ENCODE data around the gene PDE6A.

PDE6A gene

DNA sequence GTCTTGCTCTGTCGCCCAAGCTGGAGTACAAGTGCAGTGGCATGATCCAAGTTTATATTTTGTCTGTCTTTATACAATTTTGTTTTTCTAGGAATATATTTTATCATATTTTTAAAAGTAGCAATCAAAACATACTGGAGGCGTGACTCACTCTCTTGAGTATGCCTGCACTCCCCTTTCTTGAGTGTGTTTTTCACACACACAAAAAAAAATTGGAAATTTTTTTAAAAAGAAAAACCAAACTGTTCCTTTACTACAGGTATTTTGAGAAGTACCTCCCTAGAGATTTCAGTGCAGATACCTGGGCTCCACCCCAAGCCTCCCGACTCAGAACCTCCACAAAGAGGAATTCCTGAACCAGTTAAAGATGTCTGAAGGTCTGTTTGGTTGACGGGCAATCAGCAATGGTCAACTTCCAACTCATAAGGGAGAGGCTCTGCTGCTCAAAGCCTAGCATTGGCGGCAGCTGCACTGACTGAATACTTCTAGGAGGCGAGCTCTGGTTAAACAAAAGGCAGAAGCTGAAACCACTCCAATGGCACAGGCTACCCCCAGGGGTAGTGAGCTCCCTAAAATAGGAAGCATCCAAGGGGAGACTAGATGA lies 27.4 kb downstream of the PDE6A start:
- TF ChIP-seq, protein P1, sequence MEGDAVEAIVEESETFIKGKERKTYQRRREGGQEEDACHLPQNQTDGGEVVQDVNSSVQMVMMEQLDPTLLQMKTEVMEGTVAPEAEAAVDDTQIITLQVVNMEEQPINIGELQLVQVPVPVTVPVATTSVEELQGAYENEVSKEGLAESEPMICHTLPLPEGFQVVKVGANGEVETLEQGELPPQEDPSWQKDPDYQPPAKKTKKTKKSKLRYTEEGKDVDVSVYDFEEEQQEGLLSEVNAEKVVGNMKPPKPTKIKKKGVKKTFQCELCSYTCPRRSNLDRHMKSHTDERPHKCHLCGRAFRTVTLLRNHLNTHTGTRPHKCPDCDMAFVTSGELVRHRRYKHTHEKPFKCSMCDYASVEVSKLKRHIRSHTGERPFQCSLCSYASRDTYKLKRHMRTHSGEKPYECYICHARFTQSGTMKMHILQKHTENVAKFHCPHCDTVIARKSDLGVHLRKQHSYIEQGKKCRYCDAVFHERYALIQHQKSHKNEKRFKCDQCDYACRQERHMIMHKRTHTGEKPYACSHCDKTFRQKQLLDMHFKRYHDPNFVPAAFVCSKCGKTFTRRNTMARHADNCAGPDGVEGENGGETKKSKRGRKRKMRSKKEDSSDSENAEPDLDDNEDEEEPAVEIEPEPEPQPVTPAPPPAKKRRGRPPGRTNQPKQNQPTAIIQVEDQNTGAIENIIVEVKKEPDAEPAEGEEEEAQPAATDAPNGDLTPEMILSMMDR (IDR thresholded peaks at IDR 0.05; ENCODE audit: borderline replicate concordance, control extremely low read depth, extremely low read depth, insufficient read depth, missing control alignments): no peak
- no peak for DNase-seq (ENCODE audit: low spot score)
- in situ Hi-C loops (cut with MboI; ENCODE audit: low sequenced_read_pairs, unreplicated experiment): no loop called here

- DNase-seq (ENCODE audit: low spot score): no peak
- in situ Hi-C loops (cut with MboI; ENCODE audit: low sequenced_read_pairs, unreplicated experiment): no loop called here
- TF ChIP-seq, protein P1 (IDR thresholded peaks at IDR 0.05; ENCODE audit: borderline replicate concordance, control extremely low read depth, extremely low read depth, insufficient read depth, missing control alignments): no peak
These were observed 28.1 kb downstream of the PDE6A start for GRCh38 chr5:149916334-149917072.

DNA sequence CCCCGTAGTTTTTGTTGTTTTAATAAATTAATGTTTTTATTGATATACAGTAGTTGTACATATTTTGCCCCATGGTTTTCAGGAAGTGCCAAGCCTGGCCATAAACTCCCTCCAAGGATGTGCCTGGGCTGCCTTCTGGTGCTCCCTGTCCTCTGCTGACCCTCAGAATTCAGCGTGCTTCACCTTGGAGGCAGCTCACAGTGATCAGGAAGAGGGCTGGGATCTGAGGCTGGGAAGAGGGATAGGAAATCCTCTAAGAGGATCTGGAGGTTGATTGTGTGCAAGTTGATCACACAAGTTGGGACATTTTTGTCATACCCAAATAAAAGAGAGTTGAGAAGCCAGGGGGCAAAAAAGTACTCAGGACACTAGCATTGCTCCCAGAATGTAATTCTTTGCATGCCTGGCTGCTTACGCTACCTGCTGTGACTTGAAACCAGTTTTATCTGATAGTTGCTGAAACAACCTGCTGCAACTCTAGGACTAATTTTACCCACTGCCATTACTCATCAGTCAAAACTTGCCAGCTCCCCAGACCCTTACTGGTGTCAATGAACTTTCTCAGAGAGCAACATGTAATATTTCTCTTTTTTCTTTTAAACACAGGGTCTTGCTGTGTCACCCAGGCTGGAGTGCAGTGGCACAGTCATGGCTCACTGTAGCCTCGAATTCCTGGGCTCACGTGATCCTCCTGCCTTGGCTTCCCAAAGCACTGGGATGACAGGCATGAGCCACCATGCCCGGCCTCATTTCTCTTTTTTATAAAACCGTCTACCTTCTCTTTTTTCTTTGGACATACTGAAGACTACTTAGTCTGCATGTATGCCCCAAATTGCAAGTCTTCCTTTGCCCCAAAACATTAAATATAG lies 29.0 kb downstream of the PDE6A start:
- TF ChIP-seq, protein P1 (IDR thresholded peaks at IDR 0.05; ENCODE audit: borderline replicate concordance, control extremely low read depth, extremely low read depth, insufficient read depth, missing control alignments): no peak
- no peak for DNase-seq (ENCODE audit: low spot score)
- in situ Hi-C loops (cut with MboI; ENCODE audit: low sequenced_read_pairs, unreplicated experiment): no loop called here

- TF ChIP-seq, protein P1 (IDR thresholded peaks at IDR 0.05; ENCODE audit: borderline replicate concordance, control extremely low read depth, extremely low read depth, insufficient read depth, missing control alignments): no peak
- DNase-seq (ENCODE audit: low spot score): no peak
These were observed 30.9 kb downstream of the PDE6A start for GRCh38 chr5:149913436-149914419.

GRCh38 chr5:149912226-149912871 lies 32.2 kb downstream of the PDE6A start:
- TF ChIP-seq, protein P1 (IDR thresholded peaks at IDR 0.05; ENCODE audit: borderline replicate concordance, control extremely low read depth, extremely low read depth, insufficient read depth, missing control alignments): no peak
- in situ Hi-C loops (cut with MboI; ENCODE audit: low sequenced_read_pairs, unreplicated experiment): no loop called here
- DNase-seq (ENCODE audit: low spot score): no peak

More at GRCh38 chr5:149913436-149914419, 30.9 kb downstream of the PDE6A start:
- in situ Hi-C loops (cut with MboI; ENCODE audit: low sequenced_read_pairs, unreplicated experiment): no loop called here

Data from GM13976 (cell line).